Measurements from ENCODE around the gene INSIG2.

DNA sequence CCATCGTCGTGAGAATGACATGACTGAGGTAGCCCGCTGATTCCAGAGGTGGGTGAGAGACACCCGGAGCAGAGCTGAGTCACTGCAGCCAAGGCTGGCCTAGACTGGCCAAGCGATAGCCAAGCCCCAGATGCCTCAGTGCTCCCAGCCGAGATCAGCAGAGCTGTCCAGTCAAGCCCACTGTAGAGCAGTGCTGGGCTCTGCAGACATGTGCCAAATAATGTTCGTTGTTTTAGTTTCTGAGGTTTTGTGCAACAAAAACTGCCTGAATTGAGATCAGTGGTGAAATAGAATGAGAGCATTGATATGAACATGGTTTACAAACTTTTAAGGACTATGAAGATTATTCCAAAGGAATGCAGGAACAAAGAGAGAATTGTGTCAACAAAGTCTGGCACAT lies 42.1 kb downstream of the INSIG2 start:
- TF ChIP-seq, protein P1, sequence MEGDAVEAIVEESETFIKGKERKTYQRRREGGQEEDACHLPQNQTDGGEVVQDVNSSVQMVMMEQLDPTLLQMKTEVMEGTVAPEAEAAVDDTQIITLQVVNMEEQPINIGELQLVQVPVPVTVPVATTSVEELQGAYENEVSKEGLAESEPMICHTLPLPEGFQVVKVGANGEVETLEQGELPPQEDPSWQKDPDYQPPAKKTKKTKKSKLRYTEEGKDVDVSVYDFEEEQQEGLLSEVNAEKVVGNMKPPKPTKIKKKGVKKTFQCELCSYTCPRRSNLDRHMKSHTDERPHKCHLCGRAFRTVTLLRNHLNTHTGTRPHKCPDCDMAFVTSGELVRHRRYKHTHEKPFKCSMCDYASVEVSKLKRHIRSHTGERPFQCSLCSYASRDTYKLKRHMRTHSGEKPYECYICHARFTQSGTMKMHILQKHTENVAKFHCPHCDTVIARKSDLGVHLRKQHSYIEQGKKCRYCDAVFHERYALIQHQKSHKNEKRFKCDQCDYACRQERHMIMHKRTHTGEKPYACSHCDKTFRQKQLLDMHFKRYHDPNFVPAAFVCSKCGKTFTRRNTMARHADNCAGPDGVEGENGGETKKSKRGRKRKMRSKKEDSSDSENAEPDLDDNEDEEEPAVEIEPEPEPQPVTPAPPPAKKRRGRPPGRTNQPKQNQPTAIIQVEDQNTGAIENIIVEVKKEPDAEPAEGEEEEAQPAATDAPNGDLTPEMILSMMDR (optimal IDR thresholded peaks at IDR 0.05 in 1 of 3, IDR thresholded peaks at IDR 0.05 in 1 of 3, conservative IDR thresholded peaks at IDR 0.05 in 1 of 3; ENCODE audit: extremely low read depth in 1 of 3, insufficient read depth in 2 of 3, low read length in 3 of 3) = no peak
- no peak for TF ChIP-seq EZH2 (IDR thresholded peaks at IDR 0.05; ENCODE audit: low read length)
